H9 (cell line): ENCODE data around the gene USP20. TPM values are rescaled to one million over a fixed set of nuclear protein-coding genes. Genes with fewer than 3 reads are reported as not detected.

Source experiments
- DNase-seq: peaks from one replicate; pipeline ENCODE4 v3.0.0-alpha.2; 2017
- H2AFZ ChIP-seq: one replicate; pipeline ENCODE4 v1.6.1; 2013; ENCODE audit warnings: mild to moderate bottlenecking, low read length, control low read depth, moderate library complexity
- H2AK5ac ChIP-seq: 2 replicates; pipeline ENCODE4 v1.6.1; 2013; ENCODE audit warnings: low read length, control low read depth, mixed read lengths; ENCODE audit not compliant: insufficient read length
- H2BK120ac ChIP-seq: one replicate; pipeline ENCODE4 v1.6.1; 2013; ENCODE audit warnings: low read depth, mild to moderate bottlenecking, low read length, control low read depth, inconsistent platforms; ENCODE audit not compliant: poor library complexity, severe bottlenecking
- H2BK12ac ChIP-seq: 2 replicates; pipeline ENCODE4 v1.6.1; 2013; ENCODE audit warnings: low read length, control low read depth, mixed read lengths, low read depth; ENCODE audit not compliant: insufficient read length
- H2BK15ac ChIP-seq: 2 replicates; pipeline ENCODE4 v1.6.1; 2013; ENCODE audit warnings: low read depth, low read length, control low read depth
- H2BK20ac ChIP-seq: one replicate; pipeline ENCODE4 v1.6.1; 2013; ENCODE audit warnings: low read depth, mild to moderate bottlenecking, low read length, control low read depth, inconsistent platforms; ENCODE audit not compliant: poor library complexity, severe bottlenecking
- H2BK5ac ChIP-seq: 2 replicates; pipeline ENCODE4 v1.6.1; 2013; ENCODE audit warnings: low read length, control low read depth, mixed read lengths; ENCODE audit not compliant: insufficient read length
- H3K14ac ChIP-seq: 2 replicates; pipeline ENCODE4 v1.6.1; 2013; ENCODE audit warnings: low read length, control low read depth; ENCODE audit not compliant: insufficient read depth
- H3K18ac ChIP-seq: 2 replicates; pipeline ENCODE4 v1.6.1; 2013; ENCODE audit warnings: low read depth, mild to moderate bottlenecking, mixed read lengths, low read length, control low read depth; ENCODE audit not compliant: insufficient read length
- H3K23ac ChIP-seq: 2 replicates; pipeline ENCODE4 v1.6.1; 2013; ENCODE audit warnings: low read length, control low read depth, mixed read lengths, low read depth; ENCODE audit not compliant: insufficient read length
- H3K23me2 ChIP-seq: 2 replicates; pipeline ENCODE4 v1.6.1; 2013; ENCODE audit warnings: low read depth, mild to moderate bottlenecking, mixed read lengths, low read length, control low read depth; ENCODE audit not compliant: insufficient read length, poor library complexity, severe bottlenecking
- H3K27ac ChIP-seq: 2 replicates; pipeline ENCODE4 v1.5.1; 2013; ENCODE audit warnings: low read length, control low read depth, mixed read lengths, low read depth; ENCODE audit not compliant: insufficient read length
- H3K27me3 ChIP-seq: 2 replicates; pipeline ENCODE4 v1.6.1; 2013; ENCODE audit warnings: low read length, control low read depth, inconsistent platforms; ENCODE audit not compliant: insufficient read depth
- H3K4ac ChIP-seq: 2 replicates; pipeline ENCODE4 v1.6.1; 2013; ENCODE audit warnings: low read depth, mild to moderate bottlenecking, control low read depth, inconsistent platforms, low read length, moderate library complexity
- H3K4me1 ChIP-seq: 2 replicates; pipeline ENCODE4 v1.6.1; 2013; ENCODE audit warnings: low read length, control low read depth, inconsistent platforms; ENCODE audit not compliant: insufficient read depth
- H3K4me2 ChIP-seq: 2 replicates; pipeline ENCODE4 v1.6.1; 2013; ENCODE audit warnings: low read length, control low read depth, mixed read lengths; ENCODE audit not compliant: insufficient read length, insufficient read depth
- H3K56ac ChIP-seq: 2 replicates; pipeline ENCODE4 v1.6.1; 2013; ENCODE audit warnings: low read depth, mild to moderate bottlenecking, mixed read lengths, low read length, control low read depth; ENCODE audit not compliant: insufficient read length
- H3K79me1 ChIP-seq: 2 replicates; pipeline ENCODE4 v1.6.1; 2013; ENCODE audit warnings: low read depth, mild to moderate bottlenecking, moderate library complexity, low read length, control low read depth, inconsistent platforms; ENCODE audit not compliant: insufficient read depth, poor library complexity, severe bottlenecking
- H3K79me2 ChIP-seq: 2 replicates; pipeline ENCODE4 v1.6.1; 2013; ENCODE audit warnings: low read length, control low read depth, inconsistent platforms; ENCODE audit not compliant: insufficient read depth
- H3K9ac ChIP-seq: 2 replicates; pipeline ENCODE4 v1.6.1; 2013; ENCODE audit warnings: low read length, control low read depth, mixed read lengths; ENCODE audit not compliant: insufficient read length; ENCODE audit errors: extremely low read depth
- H3K9me3 ChIP-seq: one replicate; pipeline ENCODE4 v1.6.1; 2013; ENCODE audit warnings: low read depth, low read length, inconsistent platforms; ENCODE audit not compliant: control insufficient read depth
- H3T11ph ChIP-seq: one replicate; pipeline ENCODE4 v1.6.1; 2013; ENCODE audit warnings: mild to moderate bottlenecking, low read length, control low read depth, inconsistent platforms
- H4K20me1 ChIP-seq: one replicate; pipeline ENCODE4 v1.6.1; 2013; ENCODE audit not compliant: control insufficient read depth, insufficient read length, insufficient read depth
- H4K5ac ChIP-seq: 2 replicates; pipeline ENCODE4 v1.6.1; 2013; ENCODE audit warnings: low read depth, mild to moderate bottlenecking, mixed read lengths, low read length, control low read depth; ENCODE audit not compliant: insufficient read length
- H4K8ac ChIP-seq: replicated peaks from 2 replicates; pipeline ENCODE4 v1.6.1; 2013; ENCODE audit warnings: low read length, control low read depth, mixed read lengths, low read depth; ENCODE audit not compliant: insufficient read length
- H4K91ac ChIP-seq: 2 replicates; pipeline ENCODE4 v1.6.1; 2013; ENCODE audit warnings: low read depth, mild to moderate bottlenecking, moderate library complexity, mixed read lengths, low read length, control low read depth; ENCODE audit not compliant: insufficient read length
- H3K27ac Mint-ChIP-seq, 3 experiments: 2 replicates in 2 of 3; 3 replicates in 1 of 3; pipeline ENCODE4 v1.8.0; 2020 to 2021; ENCODE audit warnings: mixed read lengths in 3 of 3, mild to moderate bottlenecking in 1 of 3, moderate library complexity in 1 of 3
- H3K27me3 Mint-ChIP-seq: 2 replicates; pipeline ENCODE4 v1.8.0; 2021; ENCODE audit warnings: low read depth, mild to moderate bottlenecking, moderate library complexity, mixed read lengths
- H3K36me3 Mint-ChIP-seq, 3 experiments: 2 replicates in 2 of 3; 3 replicates in 1 of 3; pipeline ENCODE4 v1.8.0; 2020 to 2021; ENCODE audit warnings: low read depth in 3 of 3, mixed read lengths in 3 of 3; ENCODE audit not compliant: insufficient read depth in 1 of 3
- H3K4me1 Mint-ChIP-seq, 2 experiments: 2 replicates each; pipeline ENCODE4 v1.8.0; 2020; ENCODE audit warnings: mixed read lengths in 2 of 2
- H3K4me3 Mint-ChIP-seq, 2 experiments: 2 replicates in 1 of 2; 3 replicates in 1 of 2; pipeline ENCODE4 v1.8.0; 2020 to 2021; ENCODE audit warnings: mild to moderate bottlenecking in 2 of 2, mixed read lengths in 2 of 2, moderate library complexity in 1 of 2
- H3K9me3 Mint-ChIP-seq, 2 experiments: 2 replicates in 1 of 2; 3 replicates in 1 of 2; pipeline ENCODE4 v1.8.0; 2020; ENCODE audit warnings: mild to moderate bottlenecking in 2 of 2, mixed read lengths in 2 of 2, moderate library complexity in 1 of 2
- CTCF ChIP-seq: fragments of 200-600 bp; sonication (generic); conservative IDR thresholded peaks from 3 replicates; pipeline ENCODE4 v1.8.0; 2021; ENCODE audit warnings: antibody characterized with exemption, mild to moderate bottlenecking
- WGBS: extraction: QIAGEN DNeasy Blood & Tissue Kit; methylation state at CpG from one replicate; pipeline ENCODE4 v1.1.7; 2013; ENCODE audit warnings: missing lambda C conversion rate, low lambda C conversion rate, mixed read lengths; ENCODE audit not compliant: insufficient read length; ENCODE audit errors: extremely low coverage; 5-methylcytosine and 5-hydroxymethylcytosine counted together
- total RNA-seq: library from RNA; stranded (reverse); gene quantifications from 2 replicates; pipeline ENCODE4 v1.2.1, GENCODE V29; 2021

Gene USP20
- total RNA-seq, 1 experiment from 2014 or later = 20.9 TPM

- Histone ChIP-seq H4K8ac (no peak overlapping the region), H2BK15ac (no peak overlapping the region), H3K23ac (no peak overlapping the region), H3K4ac (no peak overlapping the region), H3K23me2 (no peaks in the 10 kb centered on the region), H2AK5ac (no peak overlapping the region), H3K9ac (no peak overlapping the region), H4K5ac (no peak overlapping the region), H3K79me1 (no peaks in the 10 kb centered on the region), H3K4me2 (no peak overlapping the region), H3K27me3 (no peaks in the 10 kb centered on the region), H3T11ph (no peak overlapping the region), H3K79me2 (no peaks in the 10 kb centered on the region), H3K18ac (no peak overlapping the region), H3K4me1 (no peaks in the 10 kb centered on the region), H3K56ac (no peak overlapping the region), H2BK20ac (no peak overlapping the region), H4K20me1 (no peaks in the 10 kb centered on the region), H3K9me3 (no peaks in the 10 kb centered on the region), H3K27ac (no peak overlapping the region), H2BK12ac (no peak overlapping the region), H2BK5ac (no peak overlapping the region), H2BK120ac (no peak overlapping the region), H3K14ac (no peak overlapping the region), H4K91ac (no peak overlapping the region), H2AFZ (no peak overlapping the region)
- Mint-ChIP-seq H3K9me3 (no peaks in the 10 kb centered on the region; a peak in 1 of 5 replicates), H3K4me3 (no peak overlapping the region), H3K36me3 (peaks cover 21 to 55% (median 45%) of the 10 kb centered on the region in 3 experiments; a peak in 6 of 7 replicates), H3K27me3 (no peaks in the 10 kb centered on the region), H3K4me1 (peaks cover 10 to 12% of the 10 kb centered on the region in 2 experiments; a peak in 3 of 4 replicates), H3K27ac (peak overlapping the region in 1 of 3 experiments; percentile 30; a peak in 2 of 7 replicates)
- WGBS = no CpG with 5 or more reads among the region's 17 CpGs
- TF ChIP-seq CTCF = no peak
- no peak for DNase-seq
These were observed 60.4 kb downstream of the USP20 start for GRCh38 chr9:129895376-129896268.
